Natural killer cell (primary cell): ENCODE measurements around the gene COL23A1. TPM values are rescaled to one million over a fixed set of nuclear protein-coding genes. Genes with fewer than 3 reads are reported as not detected.
"Not testable (repeated sequence)": the region's sequence is repeated elsewhere in the genome, so short reads cannot be mapped to it uniquely, and the experiment has no call there.

Experiments used
- ATAC-seq, 3 donors: fragments of 150-1000 bp in 2 of 3; fragments of 200-7000 bp in 1 of 3; cut with Tn5 transposase; 1 replicate in 1 of 3; 2 replicates in 2 of 3; pipeline ENCODE4 v1.10.0; 2021; ENCODE audit warnings: mild to moderate bottlenecking in 2 of 3, moderate library complexity in 2 of 3
- DNase-seq, 2 donors: peaks; one replicate each; pipeline versions ENCODE4 v3.0.0 to v3.0.0-alpha.2; 2013 to 2021; ENCODE audit warnings: mixed read lengths in 1 of 2
- H3K27ac ChIP-seq: one replicate; pipeline ENCODE4 v1.5.1; 2013; ENCODE audit warnings: mild to moderate bottlenecking, low read length
- H3K27me3 ChIP-seq: one replicate; pipeline ENCODE4 v1.6.1; 2013; ENCODE audit warnings: low read length; ENCODE audit not compliant: control insufficient read depth, insufficient read depth
- H3K36me3 ChIP-seq: one replicate; pipeline ENCODE4 v1.6.1; 2013; ENCODE audit warnings: low read length; ENCODE audit not compliant: control insufficient read depth, insufficient read depth
- H3K4me1 ChIP-seq: one replicate; pipeline ENCODE4 v1.6.1; 2013; ENCODE audit warnings: low read length; ENCODE audit not compliant: control insufficient read depth, insufficient read depth
- H3K4me3 ChIP-seq: one replicate; pipeline ENCODE4 v1.5.1; 2013; ENCODE audit warnings: low read length
- H3K9me3 ChIP-seq: one replicate; pipeline ENCODE4 v1.6.1; 2013; ENCODE audit warnings: low read length; ENCODE audit not compliant: control insufficient read depth, insufficient read depth
- H3K27ac Mint-ChIP-seq, 2 donors: one replicate each; pipeline ENCODE4 v1.8.0; 2022; ENCODE audit warnings: mild to moderate bottlenecking in 2 of 2, mixed read lengths in 2 of 2, moderate library complexity in 1 of 2
- H3K27me3 Mint-ChIP-seq, 2 donors: one replicate each; pipeline ENCODE4 v1.8.0; 2022; ENCODE audit warnings: low read depth in 2 of 2, mixed read lengths in 2 of 2
- H3K36me3 Mint-ChIP-seq: one replicate; pipeline ENCODE4 v1.8.0; 2022; ENCODE audit warnings: mixed read lengths
- H3K4me1 Mint-ChIP-seq, 2 donors: one replicate each; pipeline ENCODE4 v1.8.0; 2022; ENCODE audit warnings: mixed read lengths in 2 of 2
- H3K4me3 Mint-ChIP-seq: one replicate; pipeline ENCODE4 v1.8.0; 2022; ENCODE audit warnings: mild to moderate bottlenecking, moderate library complexity, mixed read lengths
- H3K9me3 Mint-ChIP-seq, 2 donors: one replicate each; pipeline ENCODE4 v1.8.0; 2022; ENCODE audit warnings: mixed read lengths in 2 of 2
- WGBS: methylation state at CpG from one replicate; pipeline ENCODE4 v1.1.7; 2013; ENCODE audit warnings: missing lambda C conversion rate; ENCODE audit not compliant: insufficient coverage; 5-methylcytosine and 5-hydroxymethylcytosine counted together
- intact Hi-C: fragments of 100-400 bp; cut with micrococcal nuclease; formaldehyde crosslinking; loops from one replicate; pipeline ENCODE4 v1.14.2; 2022
- total RNA-seq, 4 donors: library from RNA; stranded (reverse); fragments of 120-200 nt in 1 of 4; gene quantifications; one replicate each; pipeline versions ENCODE4 v1.2.3 to v1.2.4, GENCODE V29; 2013 to 2022
- TF ChIP-seq, protein P1 (sequence below): fragments of 200-600 bp; IDR thresholded peaks from one replicate; pipeline ENCODE4 v1.8.0; 2022; ENCODE audit warnings: antibody characterized with exemption

The COL23A1 gene
- total RNA-seq, 3 donors from 2014 or later (not counting 1 experiment from before 2014, with no cell fraction given): 0.15 TPM; not detected in 2

DNA sequence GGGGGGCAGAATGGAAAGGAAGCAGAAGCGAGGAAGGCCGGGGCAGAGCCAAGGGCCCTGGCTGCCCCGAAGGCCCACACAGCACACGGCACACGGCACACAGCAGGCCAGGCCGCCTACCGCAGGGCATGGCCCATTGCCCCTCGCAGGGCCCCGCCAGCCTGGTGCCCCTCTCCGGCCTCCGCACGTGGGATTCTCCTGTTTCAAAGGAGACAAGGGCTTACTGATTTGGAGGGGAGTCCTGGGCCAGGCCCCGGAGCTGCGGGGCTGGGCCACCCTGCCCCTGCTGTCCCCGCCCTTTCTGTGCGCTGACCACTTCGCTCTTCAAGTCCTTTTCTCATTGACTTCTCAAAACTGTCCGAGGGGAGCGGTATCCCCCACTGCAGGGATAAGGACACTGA, 349.9 kb downstream of the COL23A1 start:
- H3K4me1 Mint-ChIP-seq: peaks cover 35 to 69% of the 10 kb centered on the region in 2 donors
- ATAC-seq: peak in 1 of 3 donors; percentile 7

DNA sequence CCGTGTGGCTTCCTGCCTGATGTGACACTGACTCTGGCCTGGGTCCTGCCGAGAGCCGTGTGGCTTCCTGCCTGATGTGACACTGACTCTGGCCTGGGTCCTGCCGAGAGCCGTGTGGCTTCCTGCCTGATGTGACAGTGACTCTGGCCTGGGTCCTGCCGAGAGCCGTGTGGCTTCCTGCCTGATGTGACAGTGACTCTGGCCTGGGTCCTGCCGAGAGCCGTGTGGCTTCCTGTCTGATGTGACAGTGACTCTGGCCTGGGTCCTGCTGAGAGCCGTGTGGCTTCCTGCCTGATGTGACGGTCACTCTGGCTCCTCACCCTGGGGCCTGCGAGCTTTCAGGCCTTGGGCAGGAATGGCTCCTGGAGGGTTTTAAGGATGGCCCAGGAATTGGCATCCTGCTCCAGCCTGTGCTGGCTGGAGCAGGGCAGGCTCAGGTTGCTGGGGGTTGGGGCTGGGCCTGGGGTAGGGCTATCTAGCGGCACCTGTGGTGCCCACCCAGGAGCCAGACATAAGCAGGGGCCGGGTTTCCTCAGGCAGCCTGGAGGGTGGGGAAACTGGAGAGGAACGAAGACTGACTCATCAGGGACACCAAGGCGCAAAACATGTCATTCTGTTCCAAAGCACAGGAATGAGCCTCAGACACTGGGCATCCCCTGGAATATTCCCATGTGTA, 350.4 kb downstream of the COL23A1 start:
- not testable (repeated sequence) for H3K27me3 Mint-ChIP-seq, H3K36me3 Mint-ChIP-seq, H3K27me3 ChIP-seq, H3K9me3 Mint-ChIP-seq, H3K9me3 ChIP-seq, H3K36me3 ChIP-seq, H3K4me3 Mint-ChIP-seq, H3K4me3 ChIP-seq
- H3K4me1 Mint-ChIP-seq: peaks cover 40 to 74% of the 10 kb centered on the region in 2 donors
- intact Hi-C loops: loop anchor here (10.0 kb wide), 2 partner anchors 125 to 495 kb away; partner anchors contain the start of genes N4BP3 and ZNF354A
- WGBS: 10% methylated on average over 13 of the region's 16 CpGs
- ATAC-seq (peak in 2 of 3 donors; percentile 6 to 16), DNase-seq (peak; percentile 41 to 60)
- peak overlapping the region; percentile 79 to 98 for H3K27ac Mint-ChIP-seq
- H3K27ac ChIP-seq: peak overlapping the region; percentile 86
- peaks cover 92% of the 10 kb centered on the region for H3K4me1 ChIP-seq

More for the DNA sequence above, 349.9 kb downstream of the COL23A1 start:
- peaks cover 86% of the 10 kb centered on the region for H3K4me1 ChIP-seq
- no peak for DNase-seq
- Mint-ChIP-seq H3K27ac (peak overlapping the region; percentile 79 to 98), H3K36me3 (no peaks in the 10 kb centered on the region), H3K9me3 (no peaks in the 10 kb centered on the region), H3K4me3 (no peak overlapping the region), H3K27me3 (no peaks in the 10 kb centered on the region)
- H3K27ac ChIP-seq: peak overlapping the region; percentile 86
- H3K9me3 ChIP-seq: no peaks in the 10 kb centered on the region
- H3K4me3 ChIP-seq: no peak overlapping the region
- intact Hi-C loops: no loop called here
- no peaks in the 10 kb centered on the region for H3K27me3 ChIP-seq
- 44% methylated on average over 19 of the region's 19 CpGs for WGBS
- H3K36me3 ChIP-seq: no peaks in the 10 kb centered on the region
- TF ChIP-seq, protein P1, sequence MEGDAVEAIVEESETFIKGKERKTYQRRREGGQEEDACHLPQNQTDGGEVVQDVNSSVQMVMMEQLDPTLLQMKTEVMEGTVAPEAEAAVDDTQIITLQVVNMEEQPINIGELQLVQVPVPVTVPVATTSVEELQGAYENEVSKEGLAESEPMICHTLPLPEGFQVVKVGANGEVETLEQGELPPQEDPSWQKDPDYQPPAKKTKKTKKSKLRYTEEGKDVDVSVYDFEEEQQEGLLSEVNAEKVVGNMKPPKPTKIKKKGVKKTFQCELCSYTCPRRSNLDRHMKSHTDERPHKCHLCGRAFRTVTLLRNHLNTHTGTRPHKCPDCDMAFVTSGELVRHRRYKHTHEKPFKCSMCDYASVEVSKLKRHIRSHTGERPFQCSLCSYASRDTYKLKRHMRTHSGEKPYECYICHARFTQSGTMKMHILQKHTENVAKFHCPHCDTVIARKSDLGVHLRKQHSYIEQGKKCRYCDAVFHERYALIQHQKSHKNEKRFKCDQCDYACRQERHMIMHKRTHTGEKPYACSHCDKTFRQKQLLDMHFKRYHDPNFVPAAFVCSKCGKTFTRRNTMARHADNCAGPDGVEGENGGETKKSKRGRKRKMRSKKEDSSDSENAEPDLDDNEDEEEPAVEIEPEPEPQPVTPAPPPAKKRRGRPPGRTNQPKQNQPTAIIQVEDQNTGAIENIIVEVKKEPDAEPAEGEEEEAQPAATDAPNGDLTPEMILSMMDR: no peak

DNA sequence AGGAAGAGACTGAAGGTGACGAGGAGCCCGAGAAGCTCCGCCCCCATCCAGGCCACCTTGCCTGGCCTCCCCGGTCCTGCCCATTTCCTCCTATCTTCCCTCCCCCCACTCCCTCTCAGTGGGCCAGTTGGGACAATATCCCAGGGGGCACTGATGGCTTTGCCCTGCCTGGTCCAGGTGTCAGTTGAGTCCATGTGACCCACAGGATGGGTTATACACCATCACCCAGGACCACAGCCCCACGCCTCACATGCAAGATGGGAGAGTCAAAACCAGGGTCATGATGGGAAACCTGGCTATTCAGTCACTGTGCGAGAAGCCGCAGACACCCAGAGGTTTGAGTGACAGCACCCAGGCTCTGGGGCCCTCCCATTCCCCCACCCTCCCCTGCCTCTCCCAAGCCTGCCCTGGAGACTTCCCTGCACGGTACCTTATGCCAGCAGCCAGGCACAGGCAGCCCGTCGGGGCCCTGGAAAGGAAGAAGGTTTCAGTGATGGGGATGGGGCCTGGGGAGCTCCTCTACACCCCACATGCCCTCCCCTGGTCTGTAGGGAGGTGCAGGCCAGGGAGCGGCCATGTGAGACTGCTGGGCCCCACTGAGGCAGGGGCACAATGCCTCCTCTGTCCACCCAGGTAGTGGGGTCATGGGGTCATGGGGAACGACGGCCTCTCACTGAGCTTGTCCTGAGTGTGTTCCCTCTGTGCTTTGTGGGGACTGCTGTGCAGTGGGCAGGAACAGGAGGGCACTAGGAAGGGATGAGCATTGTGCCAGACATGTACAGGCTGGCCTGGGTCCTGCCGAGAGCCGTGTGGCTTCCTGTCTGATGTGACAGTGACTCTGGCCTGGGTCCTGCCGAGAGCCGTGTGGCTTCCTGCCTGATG, 351.2 kb downstream of the COL23A1 start:
- Mint-ChIP-seq H3K27me3 (no peaks in the 10 kb centered on the region), H3K36me3 (no peaks in the 10 kb centered on the region), H3K4me1 (peaks cover 42 to 79% of the 10 kb centered on the region in 2 donors), H3K4me3 (peak overlapping the region; percentile 55), H3K9me3 (no peaks in the 10 kb centered on the region), H3K27ac (peak overlapping the region; percentile 79 to 98)
- H3K27me3 ChIP-seq: no peaks in the 10 kb centered on the region
- H3K9me3 ChIP-seq: no peaks in the 10 kb centered on the region
- peak; percentile 59 to 64 (median 63) for ATAC-seq
- H3K4me1 ChIP-seq: peaks cover 92% of the 10 kb centered on the region
- H3K4me3 ChIP-seq: no peak overlapping the region
- TF ChIP-seq, protein P1: no peak
- WGBS: 8% methylated on average over 14 of the region's 17 CpGs
- intact Hi-C loops: loop anchor here (10.0 kb wide), 2 partner anchors 124 to 496 kb away; partner anchors contain the start of genes N4BP3 and ZNF354A
- peak overlapping the region; percentile 88 for H3K27ac ChIP-seq
- peak; percentile 45 to 65 for DNase-seq
- H3K36me3 ChIP-seq: no peaks in the 10 kb centered on the region

DNA sequence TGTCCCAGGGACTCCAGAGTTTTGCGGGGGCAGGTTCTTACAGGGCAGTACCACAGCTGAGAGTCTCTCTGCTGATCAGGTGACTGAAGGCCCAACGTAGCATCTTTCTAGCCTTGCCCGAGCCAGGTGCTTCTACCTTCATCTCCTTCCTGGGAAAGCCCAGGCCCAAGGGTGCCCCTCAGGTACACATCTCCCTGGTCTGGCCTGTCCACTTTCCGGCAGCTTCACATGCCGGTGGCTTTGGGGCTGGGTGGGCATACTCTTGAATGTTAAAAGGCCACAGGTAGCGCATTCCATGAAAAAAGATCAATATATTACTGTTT, 351.9 kb downstream of the COL23A1 start:
- H3K4me1 ChIP-seq: peaks cover 87% of the 10 kb centered on the region
- intact Hi-C loops: loop anchor here (10.0 kb wide), 2 partner anchors 123 to 497 kb away; partner anchors contain the start of genes N4BP3 and ZNF354A
- no peaks in the 10 kb centered on the region for H3K36me3 Mint-ChIP-seq
- H3K27me3 Mint-ChIP-seq: no peaks in the 10 kb centered on the region
- TF ChIP-seq, protein P1: no peak
- H3K4me1 Mint-ChIP-seq: peaks cover 42 to 79% of the 10 kb centered on the region in 2 donors
- H3K27me3 ChIP-seq: no peaks in the 10 kb centered on the region
- DNase-seq: no peak
- WGBS: 86% methylated on average over 5 of the region's 6 CpGs
- peak overlapping the region; percentile 55 for H3K4me3 Mint-ChIP-seq
- no peaks in the 10 kb centered on the region for H3K9me3 Mint-ChIP-seq
- H3K36me3 ChIP-seq: no peaks in the 10 kb centered on the region
- H3K9me3 ChIP-seq: no peaks in the 10 kb centered on the region
- peak overlapping the region; percentile 79 to 98 for H3K27ac Mint-ChIP-seq
- no peak overlapping the region for H3K4me3 ChIP-seq
- ATAC-seq: no peak
- H3K27ac ChIP-seq: peak overlapping the region; percentile 88
